ENCODE results near the gene GHRH.

GHRH gene

GRCh38 chr20:37290158-37290810, 28.7 kb upstream of the GHRH start:
- DNase-seq (ENCODE audit: low read depth) = no peak

DNA sequence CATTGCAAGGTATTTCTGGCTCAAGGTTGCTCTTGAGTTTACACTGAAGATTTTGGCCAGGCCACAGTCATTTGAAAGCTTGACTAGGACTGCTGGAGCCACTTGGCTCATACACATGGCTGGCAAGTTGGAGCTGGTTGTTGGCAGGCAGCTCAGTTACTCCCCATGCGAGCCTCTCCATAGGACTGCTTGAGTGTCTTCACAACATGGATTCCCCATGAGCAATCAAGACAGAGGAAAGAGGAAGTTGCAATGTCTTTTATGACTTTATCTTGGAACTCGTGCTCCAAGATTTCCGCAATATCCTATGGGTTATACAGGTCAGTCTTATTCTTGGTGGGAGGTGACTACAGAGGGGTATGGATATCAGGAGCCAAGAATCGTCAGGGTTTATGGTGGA, 26.5 kb upstream of the GHRH start:
- no peak for DNase-seq (ENCODE audit: low read depth)

- no peak for DNase-seq (ENCODE audit: low read depth)
These were observed 24.2 kb upstream of the GHRH start for GRCh38 chr20:37285664-37286374.

DNA sequence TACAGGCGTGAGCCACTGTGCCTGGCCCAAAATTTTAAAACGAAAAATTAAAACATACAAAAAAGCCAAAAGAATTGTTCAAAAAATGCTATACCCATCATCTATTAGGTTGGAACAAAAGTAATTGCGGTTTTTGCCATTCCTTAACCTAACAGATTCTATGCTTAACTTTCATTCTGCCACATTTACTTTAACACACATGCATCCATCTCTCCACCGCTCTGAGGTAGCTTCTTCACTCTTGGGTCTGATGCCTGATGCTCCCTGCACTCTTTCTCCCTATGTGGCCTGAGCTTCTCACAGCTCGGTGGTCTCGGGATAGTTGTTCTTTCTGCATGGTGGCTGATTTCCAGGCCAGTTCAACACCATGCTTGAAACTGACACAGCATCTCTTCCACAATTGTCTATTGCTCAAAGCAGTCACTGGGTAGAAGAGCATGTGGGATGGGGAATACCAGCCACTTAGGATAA, 23.1 kb upstream of the GHRH start:
- DNase-seq (ENCODE audit: low read depth) = no peak

- no peak for DNase-seq (ENCODE audit: low read depth)
These were observed 22.0 kb upstream of the GHRH start for GRCh38 chr20:37283530-37284195.

- DNase-seq (ENCODE audit: low read depth) = no peak
These were observed 20.9 kb upstream of the GHRH start for GRCh38 chr20:37282556-37282955.

DNA sequence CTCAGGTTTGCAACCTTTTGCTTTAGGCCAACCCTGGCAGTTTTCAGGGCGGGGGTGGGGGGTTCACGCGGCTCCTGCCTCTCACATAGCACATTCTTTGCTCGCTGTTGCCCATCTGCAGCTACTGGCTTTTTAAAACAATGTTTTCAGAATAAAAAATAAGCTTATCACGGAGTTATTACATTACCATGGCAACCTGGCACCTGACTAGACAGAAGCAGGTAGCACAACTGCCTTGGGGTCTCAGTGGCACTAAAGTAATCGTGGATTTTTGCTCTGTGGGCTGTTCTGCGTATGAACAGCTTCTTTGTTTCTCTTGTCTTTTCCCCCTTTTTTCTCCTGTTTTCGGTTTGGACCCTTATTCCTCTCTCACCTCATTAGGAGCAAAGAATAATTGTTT, 18.8 kb upstream of the GHRH start:
- DNase-seq (ENCODE audit: low read depth) = no peak

- no peak for DNase-seq (ENCODE audit: low read depth)
These were observed 18.2 kb upstream of the GHRH start for GRCh38 chr20:37279820-37280219.

DNA sequence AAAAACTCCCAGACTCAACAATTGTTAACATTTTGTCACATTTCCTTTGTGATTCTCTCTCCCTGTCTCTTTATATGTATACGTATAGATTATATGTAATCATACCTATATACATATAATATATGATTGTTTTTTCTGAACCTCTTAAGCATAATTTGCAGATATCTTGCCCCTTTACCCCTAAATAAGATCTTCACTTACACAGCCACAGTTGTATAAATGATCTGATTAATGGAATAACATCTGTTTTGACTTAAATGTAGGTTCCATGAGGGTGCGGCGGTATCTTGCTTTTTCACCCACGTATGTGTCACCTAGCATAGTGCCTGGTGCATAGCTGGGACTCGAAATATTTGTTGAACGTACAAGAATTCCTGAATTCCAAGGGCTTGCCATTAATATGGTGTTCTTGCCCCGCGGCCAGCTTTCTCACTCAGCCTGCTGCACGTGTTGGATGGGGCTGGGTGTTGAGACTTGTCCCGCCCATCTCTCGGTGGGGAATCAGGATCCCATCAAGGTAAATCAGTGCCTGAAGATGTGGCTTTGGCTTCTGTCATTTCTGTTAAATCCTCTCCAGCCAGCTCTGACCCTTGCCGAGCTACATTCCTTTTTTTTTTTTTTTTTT, 17.5 kb upstream of the GHRH start:
- DNase-seq (ENCODE audit: low read depth) = no peak

DNA sequence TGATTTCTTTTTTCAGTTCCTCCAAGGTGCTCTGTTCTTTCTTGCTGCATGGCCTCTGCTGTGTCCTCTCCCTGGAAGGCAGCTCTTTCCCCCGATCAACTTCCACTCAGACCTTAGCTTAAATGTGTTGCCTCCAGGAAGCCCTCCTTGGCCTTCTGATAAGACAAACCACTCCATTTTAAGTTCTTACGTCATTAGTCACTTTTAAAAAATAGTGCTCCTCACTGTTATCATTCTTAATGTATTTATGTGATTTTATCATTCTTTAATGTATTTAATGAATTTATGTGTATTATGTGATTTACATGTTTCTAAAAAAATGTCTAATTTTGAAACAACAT, 15.6 kb upstream of the GHRH start:
- DNase-seq (ENCODE audit: low read depth) = no peak

DNA sequence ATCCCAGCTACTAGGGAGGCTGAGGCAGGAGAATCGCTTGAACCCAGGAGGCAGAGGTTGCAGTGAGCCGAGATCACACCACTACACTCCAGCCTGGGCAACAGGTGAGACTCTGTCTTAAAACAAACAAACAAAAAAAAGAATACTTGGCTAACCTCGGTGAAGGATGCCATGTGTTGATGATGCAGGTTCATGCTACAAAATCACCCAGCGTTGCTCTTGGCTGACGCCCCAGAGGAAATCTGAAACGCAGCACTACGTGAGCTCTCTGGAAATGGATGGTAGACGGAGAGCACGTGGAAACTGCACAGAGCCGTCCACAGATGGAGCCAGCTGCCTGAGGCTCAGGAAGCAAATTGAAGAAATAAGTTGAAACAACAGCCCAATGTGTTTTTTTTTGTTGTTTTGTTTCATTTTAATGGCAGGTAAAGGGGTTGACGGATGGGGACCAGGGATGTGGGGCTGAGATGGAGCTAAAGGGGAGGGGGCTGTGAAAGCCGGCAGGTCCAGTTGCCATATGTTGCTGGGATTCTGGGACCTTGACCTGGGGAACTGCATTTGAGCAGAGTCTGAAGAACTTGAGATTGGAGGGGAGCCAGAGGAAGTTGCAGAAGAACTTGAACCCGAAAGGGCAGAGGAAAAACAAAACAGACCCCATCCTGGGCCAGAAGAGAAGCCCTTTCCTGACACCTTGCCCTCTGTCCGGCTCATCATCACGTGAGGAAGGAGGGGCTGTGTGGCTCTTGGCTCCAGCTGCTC, 15.1 kb upstream of the GHRH start:
- DNase-seq (ENCODE audit: low read depth) = no peak

DNA sequence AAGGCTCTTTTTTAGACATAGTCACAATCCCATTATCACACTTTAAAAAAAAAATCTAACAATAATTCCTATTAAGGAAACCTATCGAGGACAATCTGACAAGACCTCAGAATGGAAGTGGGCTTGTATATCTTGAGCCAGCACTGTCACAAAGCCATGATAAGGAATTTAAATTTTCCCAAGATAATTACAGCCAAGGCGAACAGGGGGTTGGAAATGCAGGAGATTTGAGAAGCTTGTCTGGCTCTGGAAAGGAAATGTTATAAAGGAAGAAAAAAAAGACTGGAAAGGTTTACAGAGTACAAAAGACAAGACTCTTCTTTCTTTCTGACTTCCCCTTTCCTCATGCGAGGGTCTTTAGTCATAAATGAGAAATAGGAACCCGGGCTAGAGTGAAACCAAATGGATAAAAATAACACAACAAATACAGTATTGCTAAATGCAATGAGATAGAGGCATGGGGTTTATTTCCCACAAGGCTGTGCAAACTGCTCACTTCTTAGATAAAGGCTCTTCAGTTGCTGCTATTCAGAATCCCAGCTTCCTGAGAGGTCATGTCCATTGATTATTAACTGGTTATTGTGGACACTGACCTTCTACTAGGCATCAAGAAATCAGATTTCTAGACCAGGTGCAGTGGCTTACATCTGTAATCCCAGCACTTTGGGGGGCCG, 13.4 kb upstream of the GHRH start:
- no peak for DNase-seq (ENCODE audit: low read depth)

DNA sequence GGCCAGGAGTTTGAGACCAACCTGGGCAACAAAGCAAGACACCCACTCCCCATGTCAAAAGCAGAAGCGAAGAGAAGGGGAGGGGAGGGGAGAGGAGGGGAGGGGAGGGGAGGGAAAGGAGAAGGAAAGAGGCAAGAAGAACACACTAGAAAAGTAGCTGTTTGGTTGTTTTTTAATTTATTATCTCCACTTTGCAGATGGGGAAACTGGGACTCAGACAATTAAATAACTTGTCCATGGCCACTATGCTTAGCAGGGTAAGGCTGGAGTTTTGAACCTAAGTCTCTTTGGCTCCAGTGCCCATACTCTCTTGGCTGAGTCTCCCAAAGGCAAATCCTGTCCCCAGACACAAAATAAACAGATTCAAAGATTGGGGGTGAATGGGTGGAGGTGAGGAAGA, 12.4 kb upstream of the GHRH start:
- DNase-seq (ENCODE audit: low read depth) = no peak

GRCh38 chr20:37271421-37271768, 9.8 kb upstream of the GHRH start:
- no peak for DNase-seq (ENCODE audit: low read depth)

GRCh38 chr20:37270576-37271420, 9.2 kb upstream of the GHRH start:
- no peak for DNase-seq (ENCODE audit: low read depth)

GRCh38 chr20:37267667-37268313, 6.2 kb upstream of the GHRH start:
- DNase-seq (ENCODE audit: low read depth) = no peak

GRCh38 chr20:37266940-37267666, 5.5 kb upstream of the GHRH start:
- DNase-seq (ENCODE audit: low read depth) = no peak

DNA sequence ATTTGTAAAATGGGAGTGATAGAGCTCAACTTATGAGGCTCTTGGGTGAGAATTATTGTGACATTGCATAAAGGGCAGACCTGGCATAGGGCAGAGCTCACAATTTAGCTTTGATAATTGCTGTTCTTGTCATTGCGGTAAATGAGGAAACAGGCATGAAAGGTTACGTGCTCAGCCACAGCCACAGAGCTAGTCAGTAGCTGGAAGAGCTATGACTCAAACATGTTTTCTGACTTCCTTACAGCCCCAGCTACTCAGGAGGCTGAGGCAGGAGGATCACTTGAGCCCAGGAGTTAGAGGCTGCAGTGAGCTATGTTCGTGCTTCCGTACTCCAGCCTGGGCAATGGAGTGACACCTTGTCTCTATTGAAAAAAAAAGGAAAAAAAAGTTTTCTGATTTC, 3.5 kb upstream of the GHRH start:
- no peak for DNase-seq (ENCODE audit: low read depth)

- no peak for DNase-seq (ENCODE audit: low read depth)
These were observed 2.1 kb upstream of the GHRH start for GRCh38 chr20:37263686-37264085.

- DNase-seq (ENCODE audit: low read depth) = no peak
These were observed 891 bp upstream of the GHRH start for GRCh38 chr20:37262505-37262904.

Data from CMK (cell line).